Measurements from ENCODE around the gene HTT. TPM values are rescaled to one million over a fixed set of nuclear protein-coding genes. Genes with fewer than 3 reads are reported as not detected.
"Not testable (repeated sequence)": the region's sequence is repeated elsewhere in the genome, so short reads cannot be mapped to it uniquely, and the experiment has no call there.

Gene HTT
- polyA plus RNA-seq, 2 of the 4 experiments (the other 2 are of a cell fraction) = 14.5 to 16.9 TPM

GRCh38 chr4:3087115-3087797, 12.8 kb downstream of the HTT start:
- POLR2A ChIA-PET = no interaction called here
- no peak for ATAC-seq

DNA sequence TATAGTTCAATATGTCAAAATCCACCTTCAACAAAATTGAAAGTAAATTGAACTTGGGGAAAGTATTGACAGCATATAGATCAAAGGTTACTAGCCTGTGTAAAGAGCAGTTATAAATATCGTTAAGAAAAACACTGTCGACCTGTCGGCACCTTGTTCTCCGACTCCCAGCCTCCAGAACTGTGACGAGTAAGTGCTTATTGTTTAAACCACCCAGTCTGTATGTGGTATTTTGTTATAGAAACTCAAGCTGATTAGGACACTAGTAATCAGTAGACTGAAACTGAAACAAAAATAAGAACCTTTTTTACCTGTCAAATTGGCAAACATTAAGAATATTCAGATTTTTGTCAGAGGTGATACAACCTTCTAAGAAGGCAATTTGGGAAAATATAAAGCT, 17.0 kb downstream of the HTT start:
- H3K9me3 ChIP-seq = no peaks in the 10 kb centered on the region
- H3K4me2 ChIP-seq = no peak overlapping the region
- 72% methylated on average over 5 of the region's 5 CpGs for WGBS (ENCODE audit: missing lambda C conversion rate)
- no peak overlapping the region for H3K4me3 ChIP-seq
- no peaks in the 10 kb centered on the region for H3K4me1 ChIP-seq
- H3K27ac ChIP-seq = no peak overlapping the region
- ATAC-seq (no peak), DNase-seq (ENCODE audit: low read depth in 1 of 2, low spot score in 1 of 2) (no peak), FAIRE-seq (no peak)
- ChIA-PET POLR2A (no interaction called here), CTCF (no interaction called here)
- no peak for TF ChIP-seq MAFK (IDR thresholded peaks at IDR 0.05; ENCODE audit: partially characterized antibody)
- TF ChIP-seq HMGXB4 (CRISPR knock-in tag; IDR thresholded peaks at IDR 0.05; ENCODE audit: borderline replicate concordance) = no peak
- no peak for TF ChIP-seq TFCP2L1 (CRISPR knock-in tag; IDR thresholded peaks at IDR 0.05)
- TF ChIP-seq BCL3 (IDR thresholded peaks at IDR 0.05) = no peak
- TF ChIP-seq TP53 (CRISPR knock-in tag; IDR thresholded peaks at IDR 0.05) = no peak
- TF ChIP-seq ZC3H11A (IDR thresholded peaks at IDR 0.05) = no peak
- TF ChIP-seq NFE2L2 (conservative IDR thresholded peaks at IDR 0.05; ENCODE audit: low read length) = no peak
- TF ChIP-seq GATA3 (IDR thresholded peaks at IDR 0.05; ENCODE audit: borderline replicate concordance) = no peak
- no peak for TF ChIP-seq JUNB (IDR thresholded peaks at IDR 0.05)
- no peak for TF ChIP-seq EHMT2 (IDR thresholded peaks at IDR 0.05; ENCODE audit: low read depth)
- no peak for TF ChIP-seq BHLHE40 (IDR thresholded peaks at IDR 0.05; ENCODE audit: low read depth, low read length)
- no peak for TF ChIP-seq EP300 (IDR thresholded peaks at IDR 0.05)
- no peak for TF ChIP-seq POLR2AphosphoS2 (conservative IDR thresholded peaks at IDR 0.05; ENCODE audit: low read length)
- no peak for TF ChIP-seq EHF (CRISPR knock-in tag; IDR thresholded peaks at IDR 0.05)
- TF ChIP-seq HOXB5 (CRISPR knock-in tag; IDR thresholded peaks at IDR 0.05) = no peak
- no peak for TF ChIP-seq FOSL2 (IDR thresholded peaks at IDR 0.05)
- TF ChIP-seq FOSL2 (CRISPR knock-in tag; IDR thresholded peaks at IDR 0.05) = no peak
- no peak for TF ChIP-seq MAZ (IDR thresholded peaks at IDR 0.05; ENCODE audit: borderline replicate concordance, low read depth, low read length)
- TF ChIP-seq FOXS1 (CRISPR knock-in tag; IDR thresholded peaks at IDR 0.05) = no peak

More at GRCh38 chr4:3087115-3087797, 12.8 kb downstream of the HTT start:
- FAIRE-seq (no peak), DNase-seq (ENCODE audit: low read depth in 1 of 2, low spot score in 1 of 2) (no peak)
- no peak overlapping the region for H3K4me3 ChIP-seq
- H3K9me3 ChIP-seq = no peaks in the 10 kb centered on the region
- WGBS (ENCODE audit: missing lambda C conversion rate) = 86% methylated on average over 4 of the region's 4 CpGs
- H3K27ac ChIP-seq = no peak overlapping the region
- CTCF ChIA-PET = interaction anchor here (1.0 kb wide), 1 partner anchor 20 kb away, joined by 3 read pairs; no protein-coding TSS in a partner anchor
- TF ChIP-seq SMC3 (IDR thresholded peaks at IDR 0.05) = no peak
- no peak for TF ChIP-seq ZNF302 (CRISPR knock-in tag; IDR thresholded peaks at IDR 0.05)
- no peak for TF ChIP-seq MAZ (IDR thresholded peaks at IDR 0.05; ENCODE audit: borderline replicate concordance, low read depth, low read length)
- no peak for TF ChIP-seq KDM5A (IDR thresholded peaks at IDR 0.05)
- TF ChIP-seq RARB (CRISPR knock-in tag; IDR thresholded peaks at IDR 0.05) = no peak
- no peak for TF ChIP-seq CBX8 (IDR thresholded peaks at IDR 0.05)
- no peak for TF ChIP-seq FOSB (CRISPR knock-in tag; IDR thresholded peaks at IDR 0.05)
- no peak for TF ChIP-seq EP300 (IDR thresholded peaks at IDR 0.05)
- TF ChIP-seq ESRRA (IDR thresholded peaks at IDR 0.05; ENCODE audit: borderline replicate concordance, low read length) = no peak
- no peak for TF ChIP-seq CHD2 (IDR thresholded peaks at IDR 0.05; ENCODE audit: low read length, partially characterized antibody)
- no peak for TF ChIP-seq BCL3 (IDR thresholded peaks at IDR 0.05)
- no peak for TF ChIP-seq CEBPB (IDR thresholded peaks at IDR 0.05)
- H3K4me2 ChIP-seq = no peak overlapping the region
- no peaks in the 10 kb centered on the region for H3K4me1 ChIP-seq

GRCh38 chr4:3094701-3095100, 20.2 kb downstream of the HTT start:
- WGBS (ENCODE audit: missing lambda C conversion rate) = 96% methylated on average over 8 of the region's 28 CpGs
- DNase-seq (ENCODE audit: low read depth in 1 of 2, low spot score in 1 of 2); H3K9me3 ChIP-seq; FAIRE-seq; H3K4me1 ChIP-seq; H3K4me2 ChIP-seq; ATAC-seq; H3K4me3 ChIP-seq; POLR2A ChIA-PET; H3K27ac ChIP-seq: not testable (repeated sequence)
- CTCF ChIA-PET = interaction anchor here (1.6 kb wide), 1 partner anchor 12 kb away, joined by 3 read pairs; no protein-coding TSS in a partner anchor
